HG02678 (cell line): ENCODE data around the gene CES5A.
"Not testable (repeated sequence)": the region's sequence is repeated elsewhere in the genome, so short reads cannot be mapped to it uniquely, and the experiment has no call there.

Experiments used
- ATAC-seq: cut with Tn5 transposase; IDR thresholded peaks from one replicate; pipeline ENCODE4 v1.9.1; 2021; ENCODE audit warnings: mild to moderate bottlenecking, moderate library complexity; ENCODE audit not compliant: unreplicated experiment

Gene CES5A, protein sequence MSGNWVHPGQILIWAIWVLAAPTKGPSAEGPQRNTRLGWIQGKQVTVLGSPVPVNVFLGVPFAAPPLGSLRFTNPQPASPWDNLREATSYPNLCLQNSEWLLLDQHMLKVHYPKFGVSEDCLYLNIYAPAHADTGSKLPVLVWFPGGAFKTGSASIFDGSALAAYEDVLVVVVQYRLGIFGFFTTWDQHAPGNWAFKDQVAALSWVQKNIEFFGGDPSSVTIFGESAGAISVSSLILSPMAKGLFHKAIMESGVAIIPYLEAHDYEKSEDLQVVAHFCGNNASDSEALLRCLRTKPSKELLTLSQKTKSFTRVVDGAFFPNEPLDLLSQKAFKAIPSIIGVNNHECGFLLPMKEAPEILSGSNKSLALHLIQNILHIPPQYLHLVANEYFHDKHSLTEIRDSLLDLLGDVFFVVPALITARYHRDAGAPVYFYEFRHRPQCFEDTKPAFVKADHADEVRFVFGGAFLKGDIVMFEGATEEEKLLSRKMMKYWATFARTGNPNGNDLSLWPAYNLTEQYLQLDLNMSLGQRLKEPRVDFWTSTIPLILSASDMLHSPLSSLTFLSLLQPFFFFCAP

GRCh38 chr16:55875273-55875672 lies at the start of gene CES5A:
CES5A (minus strand) TSS chr16:55875373; CDS start chr16:55875221, 152 bp downstream.
- ATAC-seq: no peak

- ATAC-seq: no peak
Observed at GRCh38 chr16:55922662-55923061, 47.5 kb upstream of the CES5A start.

GRCh38 chr16:55917373-55918160 lies 42.4 kb upstream of the CES5A start:
- ATAC-seq: no peak

DNA sequence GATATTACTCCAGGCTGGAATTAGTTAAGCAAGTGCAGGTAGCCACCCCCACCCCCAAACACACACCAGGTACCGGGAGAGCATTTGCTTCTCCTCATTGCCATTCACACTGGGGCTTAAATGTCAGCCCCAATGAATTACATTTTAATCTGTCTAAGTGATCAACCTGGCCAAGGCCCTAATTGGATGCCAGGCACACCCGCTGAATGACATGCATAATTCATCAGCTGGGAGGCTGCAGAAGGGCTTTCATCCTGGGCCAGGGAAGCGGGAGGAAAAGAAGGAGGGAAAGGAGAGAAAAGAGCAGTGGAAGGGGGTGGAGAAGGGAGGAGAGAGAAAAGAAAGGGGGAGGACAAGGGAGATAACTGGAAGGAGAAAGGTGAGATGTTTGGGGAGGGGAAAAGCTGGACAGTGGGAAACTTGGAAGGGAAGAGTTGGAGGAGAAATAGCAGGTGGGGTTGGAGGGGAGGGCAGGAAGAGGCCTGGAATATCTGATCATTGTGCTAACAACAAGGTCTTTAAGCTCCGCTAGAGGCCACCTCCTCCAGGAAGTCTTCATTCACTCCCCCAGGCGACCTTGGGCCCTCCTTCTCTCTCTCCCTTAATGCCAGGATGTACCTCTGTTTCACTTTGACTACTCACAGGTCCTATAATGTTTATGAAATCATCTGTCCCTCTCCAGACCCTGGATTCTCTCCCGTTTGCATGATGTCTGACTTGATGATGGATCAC lies 40.1 kb upstream of the CES5A start:
- no peak for ATAC-seq

DNA sequence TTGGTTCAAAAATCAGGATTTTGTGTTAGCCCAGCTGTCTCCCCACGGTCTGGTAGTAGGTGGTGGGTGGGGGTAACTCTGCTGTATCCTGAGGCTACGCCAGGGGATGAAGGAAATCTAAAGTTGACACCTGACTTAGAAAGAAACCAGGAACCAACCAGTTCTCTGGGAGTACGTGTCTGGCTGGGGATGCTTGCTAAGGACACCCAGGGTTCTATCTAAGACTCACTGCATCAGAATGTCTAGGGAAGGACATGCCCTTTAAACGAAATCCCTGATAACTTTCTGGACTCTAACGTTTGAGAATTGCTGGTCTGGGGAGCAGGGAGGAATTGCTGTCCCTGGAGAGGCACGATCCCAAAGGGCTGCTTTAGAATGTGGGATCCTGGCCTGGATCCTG lies 39.2 kb upstream of the CES5A start:
- ATAC-seq: no peak

GRCh38 chr16:55913716-55914115 lies 38.5 kb upstream of the CES5A start:
- no peak for ATAC-seq

- ATAC-seq: not testable (repeated sequence)
Observed at GRCh38 chr16:55913121-55913520, 37.9 kb upstream of the CES5A start.

- no peak for ATAC-seq
Observed at GRCh38 chr16:55912022-55912421, 36.8 kb upstream of the CES5A start.

DNA sequence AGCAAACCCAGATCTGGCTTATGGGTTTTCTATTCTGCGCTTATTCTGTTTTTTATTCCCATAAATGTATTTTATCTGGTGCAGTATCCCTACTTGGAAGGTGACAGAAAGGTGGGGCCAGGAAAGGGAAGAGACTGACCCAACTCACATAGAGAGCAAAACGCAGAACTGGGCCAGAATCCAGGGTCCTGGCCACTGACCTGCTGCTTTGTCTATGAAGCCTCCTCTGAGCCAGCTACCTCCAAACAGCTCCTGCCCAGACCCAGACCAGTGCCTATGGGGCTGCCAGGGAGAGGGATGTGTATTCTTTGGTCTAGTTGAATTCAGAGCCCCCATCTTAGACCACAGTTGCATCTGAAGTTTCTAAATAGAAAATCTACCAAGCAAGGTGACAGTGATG lies 36.4 kb upstream of the CES5A start:
- ATAC-seq: no peak

DNA sequence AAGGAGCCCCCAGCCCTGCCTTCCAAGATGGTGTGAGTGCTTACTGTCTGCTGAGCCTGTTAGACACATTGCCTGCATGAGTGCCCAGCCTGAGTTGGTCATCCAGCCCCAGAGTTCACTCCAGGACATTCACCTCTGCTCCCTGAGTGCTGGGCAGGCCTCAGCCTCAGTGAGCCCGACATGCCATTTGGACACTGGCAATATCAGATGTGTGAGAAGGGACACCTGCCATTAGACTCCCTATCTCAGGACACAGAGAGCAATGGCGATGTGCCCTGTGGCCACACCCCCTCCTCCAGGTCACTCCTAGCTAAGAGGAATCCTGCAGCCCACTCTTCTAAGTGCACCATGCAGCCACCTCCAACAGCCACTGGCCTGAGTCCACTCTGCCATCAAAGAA lies 34.7 kb upstream of the CES5A start:
- ATAC-seq: no peak

- no peak for ATAC-seq
Observed at GRCh38 chr16:55908641-55909040, 33.5 kb upstream of the CES5A start.

- ATAC-seq: no peak
Observed at GRCh38 chr16:55907661-55908060, 32.5 kb upstream of the CES5A start.

DNA sequence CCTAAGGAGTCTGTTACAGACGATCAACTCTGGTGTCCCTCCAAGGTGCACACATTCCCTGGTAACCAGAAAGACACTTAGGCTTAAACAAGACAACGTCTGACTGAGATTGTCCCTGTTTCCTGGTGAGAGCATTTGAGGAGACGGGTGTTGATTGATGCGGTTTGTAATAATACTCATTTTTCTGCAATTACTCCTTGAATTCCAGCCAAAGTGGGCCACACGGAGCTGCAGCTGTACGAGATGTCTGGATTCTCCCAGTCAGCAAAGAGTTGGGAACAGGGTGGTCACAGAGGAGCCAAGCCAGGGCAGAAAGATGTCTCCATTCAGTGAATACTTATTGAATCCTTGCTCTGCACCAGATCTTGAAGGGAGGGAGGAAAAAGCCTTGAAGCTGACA lies 30.9 kb upstream of the CES5A start:
- ATAC-seq: no peak

DNA sequence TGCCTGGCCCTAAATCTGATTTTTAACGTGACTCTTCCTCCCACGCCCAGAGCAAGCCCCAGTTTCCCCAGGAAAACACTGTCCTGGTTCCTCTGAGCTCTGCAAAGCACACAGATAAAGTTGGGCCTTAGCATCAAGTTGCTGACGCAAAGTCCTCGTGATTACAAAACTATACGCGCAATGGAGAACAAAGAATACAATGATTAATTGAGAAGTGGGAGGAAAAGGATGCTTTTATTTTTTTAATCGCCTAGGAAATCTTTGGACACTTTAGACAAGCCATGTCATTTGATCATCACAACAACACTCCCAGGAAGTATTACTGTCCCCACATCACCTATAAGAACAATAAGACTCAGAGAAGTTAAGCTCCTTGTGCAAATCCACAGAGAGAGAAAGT lies 30.5 kb upstream of the CES5A start:
- ATAC-seq: no peak

DNA sequence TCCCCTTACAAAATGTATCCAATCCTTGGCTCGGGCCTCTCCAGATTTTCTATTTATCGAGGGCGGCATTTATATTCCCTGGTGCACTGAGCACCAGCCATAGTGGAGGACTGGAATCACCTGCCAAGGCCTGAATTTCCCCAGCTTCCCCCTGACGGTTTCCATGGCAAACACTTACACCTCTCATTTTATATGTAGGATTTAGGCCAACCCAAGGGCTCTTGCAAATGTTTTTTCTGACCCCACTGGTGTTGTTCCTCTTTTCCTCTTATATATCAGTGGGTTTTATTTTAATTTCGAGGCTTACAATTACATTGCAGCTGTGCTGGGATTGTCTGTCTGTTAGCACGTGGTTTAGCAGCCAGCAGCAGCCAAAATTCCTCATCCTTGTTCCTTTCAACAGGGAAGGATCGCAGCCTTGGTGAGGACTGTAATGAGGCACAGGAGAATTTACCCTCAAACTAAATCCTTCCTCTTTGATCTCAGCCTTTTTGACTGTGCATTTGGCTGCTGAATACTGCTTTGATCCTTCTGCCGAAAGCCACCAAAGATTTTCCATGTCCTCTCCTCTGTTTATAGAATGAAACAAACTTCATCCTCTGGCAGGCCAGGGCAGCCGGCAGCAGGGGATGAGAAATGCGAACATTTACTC lies 26.5 kb upstream of the CES5A start:
- no peak for ATAC-seq

GRCh38 chr16:55900616-55901393 lies 25.6 kb upstream of the CES5A start:
- no peak for ATAC-seq

DNA sequence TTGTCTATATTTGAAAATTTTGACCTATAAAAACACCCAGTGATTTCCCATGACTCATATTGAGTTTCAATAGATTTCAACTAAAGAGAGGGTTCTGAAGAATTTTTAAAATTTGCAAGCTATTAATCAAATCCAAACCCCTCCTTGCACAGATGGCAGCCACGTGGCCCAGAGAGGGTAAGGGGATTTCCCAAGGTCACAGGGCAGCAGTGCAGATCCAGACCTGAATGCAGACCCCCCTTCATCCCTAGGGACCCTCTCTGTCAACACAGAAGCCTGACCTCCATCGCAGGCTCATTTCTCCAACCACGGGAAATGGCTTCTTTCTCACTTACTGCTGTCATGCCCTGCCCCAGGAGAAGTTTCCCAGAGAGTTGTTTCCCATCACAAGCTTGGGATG lies 24.7 kb upstream of the CES5A start:
- no peak for ATAC-seq

DNA sequence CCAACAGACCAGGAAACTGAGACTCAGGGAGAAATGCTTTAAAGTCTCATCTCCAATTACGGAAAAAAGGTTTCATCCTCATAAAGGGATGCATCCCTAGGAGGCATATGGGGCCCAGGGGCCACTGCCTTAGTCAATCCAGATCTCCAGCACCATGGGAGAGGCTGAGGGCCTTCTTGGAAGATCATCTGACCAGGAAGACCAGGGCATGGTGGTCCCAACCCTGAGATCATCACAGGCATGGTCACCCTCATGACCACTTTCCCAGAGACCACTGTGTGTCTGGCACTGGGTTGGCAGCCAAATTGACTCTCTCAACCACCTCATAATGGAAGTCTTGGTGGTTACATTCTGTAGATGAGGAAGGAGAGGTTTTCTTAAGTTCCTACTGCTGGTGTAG lies 23.4 kb upstream of the CES5A start:
- no peak for ATAC-seq

GRCh38 chr16:55892821-55893220 lies 17.6 kb upstream of the CES5A start:
- ATAC-seq: no peak

- ATAC-seq: no peak
Observed at GRCh38 chr16:55889518-55889917, 14.3 kb upstream of the CES5A start.
